GM18517 (cell line): Measurements from ENCODE around the gene SLC22A31.

ENCODE experiments used
- ATAC-seq: cut with Tn5 transposase; IDR thresholded peaks from one replicate; pipeline ENCODE4 v1.9.1; 2021; ENCODE audit warnings: mild to moderate bottlenecking, moderate library complexity; ENCODE audit not compliant: unreplicated experiment

The SLC22A31 gene

GRCh38 chr16:89179656-89180315, 20.6 kb downstream of the SLC22A31 start:
- no peak for ATAC-seq

GRCh38 chr16:89179148-89179484, 21.2 kb downstream of the SLC22A31 start:
- no peak for ATAC-seq

- ATAC-seq, result no peak
These were observed 21.7 kb downstream of the SLC22A31 start for GRCh38 chr16:89178453-89179147.

DNA sequence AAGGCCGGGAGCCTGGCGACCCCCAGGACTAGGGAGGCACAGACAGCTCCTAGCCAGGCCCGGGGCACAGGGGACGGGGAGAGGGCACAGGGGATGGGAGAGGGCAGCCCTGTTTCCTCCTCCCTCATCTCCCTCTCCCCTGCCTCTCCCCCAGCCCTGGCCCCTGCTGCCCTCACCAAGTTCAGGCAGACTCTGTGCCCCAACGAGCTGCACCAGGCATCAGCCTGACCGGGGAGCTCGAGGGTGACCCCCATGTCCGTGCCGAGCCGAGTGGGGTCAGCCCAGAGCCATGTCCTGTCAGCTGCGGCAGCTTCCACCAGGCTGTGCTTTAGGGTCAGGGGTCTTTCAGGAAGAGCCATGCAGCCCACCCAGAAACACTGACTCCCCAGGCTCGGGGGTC, 22.8 kb downstream of the SLC22A31 start:
- ATAC-seq, result no peak

DNA sequence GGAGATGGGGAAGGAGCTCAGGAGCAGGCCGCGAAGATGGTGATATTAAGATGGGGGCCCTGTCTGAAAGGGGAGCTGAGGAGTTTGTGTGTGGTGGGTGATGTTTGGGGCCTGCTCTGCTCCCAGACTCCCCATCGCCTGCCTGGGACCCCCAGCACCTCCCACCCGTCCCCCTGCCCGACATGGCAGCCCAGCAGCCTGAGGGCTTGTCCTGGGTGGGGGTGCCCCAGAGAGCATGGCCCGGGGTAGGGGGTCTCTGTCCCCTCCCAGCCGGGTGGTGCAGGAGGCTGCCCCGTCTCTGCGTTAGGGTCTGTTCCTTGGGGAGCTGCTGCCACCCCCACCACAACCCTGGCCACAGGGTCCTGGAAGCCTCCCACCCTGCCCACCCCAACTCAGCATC, 23.6 kb downstream of the SLC22A31 start:
- no peak for ATAC-seq

DNA sequence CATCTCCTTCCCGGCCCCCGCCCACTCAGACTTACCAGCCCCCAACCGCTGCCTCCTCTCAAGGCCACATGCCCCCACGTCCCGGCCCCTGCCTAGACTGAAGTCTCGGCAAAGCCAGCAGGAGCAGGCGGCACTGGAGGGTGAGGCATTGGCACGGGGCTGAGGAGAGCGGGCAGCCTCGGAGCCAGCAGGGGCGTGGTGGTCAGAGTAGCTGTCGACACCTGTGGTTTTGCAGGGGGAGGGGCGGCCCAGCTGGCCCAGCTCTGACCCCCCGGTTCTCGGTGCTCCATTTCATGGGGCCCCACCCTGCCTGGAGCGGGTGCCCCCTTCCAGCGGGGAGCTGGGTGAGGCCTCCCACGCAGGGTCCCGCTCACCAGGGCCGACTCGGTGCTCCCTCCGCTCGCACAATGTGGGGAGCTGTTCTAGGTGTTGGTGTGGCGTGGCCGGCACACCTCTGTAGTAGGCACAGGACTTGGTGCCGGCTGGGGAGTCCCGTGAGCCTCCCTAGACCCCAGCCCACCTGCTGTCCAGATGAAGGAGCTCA, 24.1 kb downstream of the SLC22A31 start:
- no peak for ATAC-seq

DNA sequence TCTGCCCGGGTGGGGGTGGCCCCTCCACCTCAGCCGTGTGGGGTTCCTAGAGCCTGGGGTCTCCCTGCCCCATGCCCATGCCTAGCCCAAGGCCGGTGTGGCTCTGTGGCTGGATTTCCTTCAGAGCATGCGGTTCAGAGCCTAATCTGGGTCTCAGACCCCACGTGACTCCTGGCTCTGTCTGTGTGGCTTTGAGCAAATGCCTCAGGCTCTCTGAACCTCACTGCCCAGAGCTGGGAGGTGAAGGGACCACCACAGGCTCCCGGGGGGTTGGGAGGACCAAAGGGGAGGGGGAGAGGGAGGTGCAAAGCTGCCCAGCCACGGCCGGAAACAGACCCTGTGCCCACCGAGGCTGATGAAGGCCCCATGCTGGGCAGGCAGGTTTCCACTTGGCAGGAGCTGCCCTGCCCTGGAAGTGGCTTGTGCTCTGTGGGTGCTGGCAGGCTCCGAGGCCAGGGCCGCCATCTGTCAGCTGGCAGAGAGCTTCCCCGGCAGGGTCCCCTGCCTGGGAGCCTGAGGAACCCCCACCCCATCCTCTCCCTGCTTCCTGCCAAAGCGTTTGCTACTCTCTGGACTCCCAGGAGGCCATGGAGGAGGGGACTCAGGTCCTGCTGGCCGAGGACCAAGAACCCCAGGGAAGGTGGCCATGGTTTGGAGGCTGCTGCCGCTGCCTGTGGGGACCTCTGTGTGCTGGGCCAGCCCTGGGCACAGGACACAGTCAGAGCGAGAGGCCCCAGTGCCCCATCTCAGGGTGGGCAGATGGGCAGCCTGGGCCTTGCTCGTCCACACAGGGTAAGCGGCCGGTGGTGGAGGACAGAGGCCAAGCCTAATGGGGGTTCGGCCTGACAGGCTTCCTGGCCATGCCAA, 24.8 kb downstream of the SLC22A31 start:
- no peak for ATAC-seq

- no peak for ATAC-seq
These were observed 25.5 kb downstream of the SLC22A31 start for GRCh38 chr16:89174877-89175276.

DNA sequence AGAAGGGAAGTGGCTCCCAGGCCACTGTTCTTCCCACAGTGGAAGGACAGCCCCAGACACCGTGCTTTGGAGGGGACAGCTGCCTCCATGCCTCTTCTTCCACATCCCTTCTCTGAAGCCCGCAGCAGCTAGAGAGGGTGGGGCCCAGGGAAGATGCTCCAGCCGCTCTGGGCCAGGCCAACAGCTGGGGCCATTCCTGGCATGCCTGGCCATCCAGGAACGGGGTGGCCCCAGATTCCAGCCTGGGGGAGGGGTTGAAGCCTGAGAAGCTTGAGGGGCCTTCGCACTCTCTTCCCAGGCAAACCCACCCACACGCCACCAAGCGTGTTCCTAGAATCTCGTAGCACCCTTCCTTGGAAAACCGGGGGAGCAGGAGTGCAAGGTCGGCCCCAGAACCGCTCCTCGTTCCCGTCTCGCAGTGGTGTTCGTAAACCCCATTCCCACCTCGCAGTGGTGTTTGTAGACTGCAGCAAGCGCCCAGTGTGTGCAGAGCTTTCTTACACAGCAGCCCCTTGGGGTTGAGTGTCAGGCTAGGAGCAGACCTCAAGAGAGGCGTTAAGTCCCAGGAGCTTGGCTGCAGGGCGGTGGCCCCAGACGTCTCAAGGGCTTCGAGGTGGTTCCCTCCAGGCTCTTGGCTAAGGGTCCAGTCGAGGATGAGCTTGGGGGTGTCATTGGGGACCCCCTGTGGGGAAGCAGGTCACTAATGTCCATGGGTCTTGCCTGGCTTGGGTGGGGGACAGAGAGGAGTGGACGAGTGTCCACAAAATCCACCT, 26.1 kb downstream of the SLC22A31 start:
- ATAC-seq, result no peak

- no peak for ATAC-seq
These were observed 27.0 kb downstream of the SLC22A31 start for GRCh38 chr16:89173174-89173921.

DNA sequence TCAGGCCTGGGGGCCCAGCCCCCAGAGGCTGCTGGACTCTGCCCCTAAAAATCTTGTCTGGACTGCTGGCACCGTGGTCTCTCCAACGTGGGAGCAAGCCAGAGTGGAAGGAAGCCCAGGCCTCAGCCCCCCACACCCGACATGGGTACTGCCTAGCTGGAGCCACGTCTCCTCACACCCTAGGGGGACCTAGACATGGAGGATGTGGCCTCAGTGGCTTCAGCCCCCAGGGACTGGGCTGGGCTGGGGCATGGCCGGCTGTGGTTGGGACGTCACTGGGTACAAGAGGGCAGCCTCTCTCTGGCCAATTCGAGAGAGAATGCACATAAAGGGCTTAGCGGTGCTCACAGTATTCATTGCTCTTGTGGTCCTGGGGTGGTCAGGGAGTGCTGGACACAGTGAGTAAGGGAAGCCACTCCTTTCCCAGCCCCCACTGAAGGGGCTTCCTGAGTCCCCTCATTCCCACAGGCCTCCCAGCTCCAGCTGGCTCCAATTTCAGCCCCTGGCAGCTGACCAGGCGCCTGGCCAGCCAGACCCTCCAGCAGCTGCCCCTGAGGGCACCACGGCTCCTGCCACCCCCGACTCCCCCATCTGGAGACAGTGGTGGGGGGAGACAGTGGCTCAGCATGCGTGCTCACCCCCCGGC, 27.7 kb downstream of the SLC22A31 start:
- ATAC-seq, result no peak

- ATAC-seq, result no peak
These were observed 28.2 kb downstream of the SLC22A31 start for GRCh38 chr16:89172171-89172527.

- ATAC-seq, result peak; percentile 60
These were observed 28.8 kb downstream of the SLC22A31 start, which contains the start of gene CDH15 for GRCh38 chr16:89171216-89172170. Gene CDH15, plus strand, starts transcription at chr16:89171748. Its CDS starts 84 bp downstream, at chr16:89171832.

GRCh38 chr16:89170346-89171215, 29.8 kb downstream of the SLC22A31 start:
- ATAC-seq, result peak; percentile 2

DNA sequence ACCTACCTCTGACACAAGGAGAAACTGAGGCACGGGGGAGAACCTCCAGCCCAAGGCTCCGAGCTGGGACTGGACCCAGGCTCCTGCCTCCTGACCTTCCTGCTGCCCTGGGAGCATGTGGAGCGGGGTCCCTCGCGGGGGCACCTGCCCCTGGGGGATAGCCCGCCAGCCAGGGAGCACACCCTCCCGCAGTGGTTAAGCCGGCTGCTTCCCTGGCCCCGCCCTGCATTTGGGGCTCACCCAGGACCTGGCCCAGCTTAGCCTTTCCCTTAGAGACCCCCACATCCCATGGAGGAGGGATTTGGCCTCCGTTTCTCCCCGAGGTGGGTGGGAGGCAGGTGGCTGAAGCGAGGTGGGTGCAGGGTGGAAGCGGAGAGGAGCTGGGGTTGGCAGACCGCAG, 30.6 kb downstream of the SLC22A31 start:
- ATAC-seq, result no peak

GRCh38 chr16:89168381-89169189, 31.8 kb downstream of the SLC22A31 start:
- ATAC-seq, result no peak
